Hepatocyte (in vitro differentiated cells): ENCODE measurements around the gene LY6G5C.

Source experiments
- CTCF ChIP-seq: fragments of 200-600 bp; sonication (generic); IDR thresholded peaks from 2 replicates; pipeline ENCODE4 v1.5.1; 2016; ENCODE audit warnings: antibody characterized with exemption, mild to moderate bottlenecking; ENCODE audit not compliant: poor library complexity
- EZH2 ChIP-seq: fragments of 200-600 bp; sonication (generic); IDR thresholded peaks from 2 replicates; pipeline ENCODE4 v1.6.1; 2016; ENCODE audit warnings: antibody characterized with exemption, mild to moderate bottlenecking, borderline replicate concordance

- TF ChIP-seq CTCF (no peak), EZH2 (no peak)
Measured at GRCh38 chr6:31660381-31661261, 20.2 kb downstream of the LY6G5C start, which contains the start of gene C6orf47.
